B cell (primary cell): Measurements from ENCODE around the gene PRR20C.

Source experiments
- CTCF ChIP-seq: fragments of 200-600 bp; IDR thresholded peaks from one replicate; pipeline ENCODE4 v1.8.0; 2022; ENCODE audit warnings: antibody characterized with exemption, mild to moderate bottlenecking
- EZH2 ChIP-seq: IDR thresholded peaks from 2 replicates; pipeline ENCODE4 v1.6.1; 2012; ENCODE audit warnings: borderline replicate concordance, low read depth, mild to moderate bottlenecking, moderate library complexity, low read length; ENCODE audit not compliant: insufficient read depth, poor library complexity, severe bottlenecking

DNA sequence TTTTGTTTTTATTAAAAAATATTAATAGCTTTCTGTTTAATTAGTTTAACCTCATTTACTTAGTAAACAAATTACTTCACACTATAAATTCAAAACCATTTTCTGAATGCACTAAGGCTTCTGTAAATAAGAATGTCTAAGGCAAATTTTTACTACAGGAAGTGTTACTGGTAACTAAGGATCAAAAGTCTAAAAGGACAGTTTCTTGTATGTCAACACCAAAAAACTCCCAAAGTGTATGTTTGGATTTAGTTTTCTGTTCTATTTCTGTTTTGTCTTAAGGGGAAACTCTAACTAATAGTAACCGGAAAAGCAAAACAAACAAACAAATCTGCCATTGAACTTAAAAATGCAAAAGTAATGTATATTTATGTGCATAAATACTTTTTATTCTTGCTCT is 37.8 kb downstream of the PRR20C start:
- TF ChIP-seq CTCF = no peak
- no peak for TF ChIP-seq EZH2
